Keratinocyte (primary cell): ENCODE measurements around the gene CDC25C. TPM values are rescaled to one million over a fixed set of nuclear protein-coding genes. Genes with fewer than 3 reads are reported as not detected.
A peak's percentile ranks its signal among the peaks of the same experiment; 100 is the strongest.

Experiments
- DNase-seq: peaks from one replicate; pipeline ENCODE4 v3.0.0-alpha.2; 2011; ENCODE audit warnings: low read depth, missing footprints, low spot score
- FAIRE-seq: peaks from 2 replicates; lab custom pipeline; 2011; peaks lifted over from hg19 to GRCh38; lab: Jason Lieb, UNC
- H2AFZ ChIP-seq: 2 replicates; pipeline ENCODE4 v1.6.0; 2012; ENCODE audit warnings: low read length, control low read depth, inconsistent platforms; ENCODE audit not compliant: control insufficient read depth
- H3K27ac ChIP-seq: 2 replicates; pipeline ENCODE4 v1.5.1; 2011; ENCODE audit warnings: low read length; ENCODE audit not compliant: control insufficient read depth, insufficient read depth
- H3K27me3 ChIP-seq: 3 replicates; pipeline ENCODE4 v1.6.0; 2011; ENCODE audit warnings: low read length; ENCODE audit not compliant: control insufficient read depth, insufficient read depth; ENCODE audit errors: extremely low read depth
- H3K36me3 ChIP-seq, 2 experiments: 2 replicates in 1 of 2; 3 replicates in 1 of 2; pipeline ENCODE4 v1.5.1; 2011; ENCODE audit warnings: low read length in 2 of 2, mild to moderate bottlenecking in 1 of 2; ENCODE audit not compliant: control insufficient read depth in 2 of 2, insufficient read depth in 2 of 2; ENCODE audit errors: extremely low read depth in 1 of 2
- H3K4me1 ChIP-seq: 3 replicates; pipeline ENCODE4 v1.5.1; 2011; ENCODE audit warnings: low read length; ENCODE audit not compliant: control insufficient read depth, insufficient read depth; ENCODE audit errors: extremely low read depth
- H3K4me2 ChIP-seq: 3 replicates; pipeline ENCODE4 v1.6.0; 2011; ENCODE audit warnings: low read depth, low read length; ENCODE audit not compliant: control insufficient read depth, insufficient read depth; ENCODE audit errors: extremely low read depth
- H3K4me3 ChIP-seq, 3 experiments: fragments of 200-600 bp in 1 of 3; sonication (generic) in 1 of 3; 2 replicates in 2 of 3; 3 replicates in 1 of 3; pipeline ENCODE4 v1.5.1; 2011 to 2016; ENCODE audit warnings: low read length in 3 of 3, mild to moderate bottlenecking in 3 of 3, control low read depth in 2 of 3, inconsistent platforms in 1 of 3, low read depth in 1 of 3, mixed read lengths in 1 of 3, mixed run types in 1 of 3, moderate library complexity in 1 of 3; ENCODE audit not compliant: control insufficient read depth in 2 of 3, insufficient read depth in 2 of 3; ENCODE audit errors: extremely low read depth in 1 of 3
- H3K79me2 ChIP-seq: 2 replicates; pipeline ENCODE4 v1.6.0; 2012; ENCODE audit warnings: low read length; ENCODE audit not compliant: control insufficient read depth, insufficient read depth
- H3K9ac ChIP-seq: 3 replicates; pipeline ENCODE4 v1.6.0; 2011; ENCODE audit warnings: low read length; ENCODE audit not compliant: control insufficient read depth, insufficient read depth; ENCODE audit errors: extremely low read depth
- H3K9me1 ChIP-seq: 3 replicates; pipeline ENCODE4 v1.6.0; 2011; ENCODE audit warnings: low read length; ENCODE audit not compliant: control insufficient read depth, insufficient read depth; ENCODE audit errors: extremely low read depth
- H3K9me3 ChIP-seq: 2 replicates; pipeline ENCODE4 v1.5.1; 2012; ENCODE audit warnings: low read depth, low read length; ENCODE audit not compliant: control insufficient read depth
- H4K20me1 ChIP-seq: 3 replicates; pipeline ENCODE4 v1.6.0; 2011; ENCODE audit warnings: low read length; ENCODE audit not compliant: control insufficient read depth, insufficient read depth; ENCODE audit errors: extremely low read depth
- CTCF ChIP-seq, 3 experiments: IDR thresholded peaks in 1 of 3; conservative IDR thresholded peaks in 1 of 3; optimal IDR thresholded peaks in 1 of 3; 2 replicates in 2 of 3; 3 replicates in 1 of 3; pipeline versions ENCODE3 to v1.5.1; 2011; ENCODE audit warnings: low read length in 3 of 3, mild to moderate bottlenecking in 3 of 3, moderate library complexity in 2 of 3, control low read depth in 1 of 3, inconsistent platforms in 1 of 3; ENCODE audit not compliant: insufficient read depth in 2 of 3; ENCODE audit errors: extremely low read depth in 1 of 3
- EZH2 ChIP-seq: IDR thresholded peaks from one replicate; pipeline ENCODE4 v1.6.1; 2012; ENCODE audit warnings: inconsistent platforms, mild to moderate bottlenecking, low read length, moderate library complexity
- dilution Hi-C: fragments of 300-500 bp; cut with MboI; formaldehyde crosslinking; loops from one replicate; pipeline ENCODE4 v1.7.0; 2020; ENCODE audit warnings: low sequenced_read_pairs; ENCODE audit not compliant: extremely low pct_ligation_motif_present
- polyA plus RNA-seq, 5 experiments: library from polyadenylated mRNA; depleted of rRNA in 3 of 5; stranded (reverse) in 3 of 5; stranded (forward) in 1 of 5; unstranded in 1 of 5; fragments of >200 nt; gene quantifications; 1 replicate in 1 of 5; 2 replicates in 3 of 5; 3 replicates in 1 of 5; pipeline versions ENCODE4 v1.2.1 to v1.2.3, GENCODE V29; 2011 to 2012; ENCODE audit warnings: missing spikeins in 2 of 5, low read depth in 1 of 5, low replicate concordance in 1 of 5

Gene CDC25C
- polyA plus RNA-seq, 1 donor (not counting 4 experiments of a cell fraction or from before 2014, with no cell fraction given) = 4.7 TPM

DNA sequence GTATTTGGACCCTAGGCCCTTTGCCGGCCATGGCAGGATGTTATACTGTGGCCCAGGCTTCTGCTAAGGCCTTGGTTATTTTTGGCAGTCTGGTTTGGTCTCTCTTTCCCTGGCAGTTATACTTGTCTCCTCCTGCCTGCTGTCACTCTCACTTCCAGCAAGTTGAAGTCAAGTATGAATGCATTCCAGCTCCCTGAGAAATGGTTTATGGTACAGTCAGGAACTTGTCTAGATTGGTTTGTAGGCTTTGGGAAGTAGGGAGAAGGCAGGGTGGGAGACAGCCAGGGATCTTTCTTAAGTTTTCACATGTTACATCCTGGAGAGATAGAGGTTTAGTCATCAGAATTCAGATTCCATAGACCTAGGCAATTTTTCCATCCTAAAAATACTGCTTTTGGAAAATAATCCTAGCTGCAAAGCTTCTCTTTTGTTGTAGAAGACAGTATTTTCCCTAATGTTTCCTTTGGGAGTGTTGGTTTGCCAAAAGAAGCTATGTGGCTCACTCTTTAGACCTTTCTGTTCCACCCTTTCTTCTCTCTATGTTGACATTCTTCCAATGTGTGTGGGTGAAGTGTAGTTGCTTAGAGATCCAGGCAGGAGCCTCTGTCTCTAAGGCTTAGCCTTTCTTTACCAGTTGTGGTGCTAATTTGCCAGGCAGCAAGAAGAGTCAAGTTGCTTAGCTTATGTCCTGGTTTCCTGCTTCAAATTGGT, 18.4 kb upstream of the CDC25C start:
- FAIRE-seq = peak; percentile 78
- no peak overlapping the region for H3K4me2 ChIP-seq

DNA sequence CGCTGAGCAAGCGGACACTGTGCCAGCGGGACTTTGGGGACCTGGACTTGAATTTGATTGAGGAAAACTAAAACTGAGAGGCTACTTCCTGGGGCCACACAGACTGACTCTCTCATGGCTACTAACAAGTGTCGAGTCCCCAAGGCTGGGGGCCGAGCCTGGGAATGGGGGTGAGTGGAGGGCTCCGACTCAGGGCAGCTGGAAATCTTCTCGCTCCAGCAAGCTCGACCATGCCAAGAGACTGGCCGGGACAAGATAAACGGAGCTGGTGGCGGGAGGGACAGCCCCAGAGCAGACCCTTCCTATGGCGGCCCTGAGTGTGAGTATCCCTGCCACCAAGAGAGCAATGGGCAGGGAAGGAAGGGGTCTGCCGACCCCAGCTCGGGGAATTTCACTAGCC, 15.3 kb upstream of the CDC25C start:
- dilution Hi-C loops = no loop called here
- H3K27me3 ChIP-seq = no peaks in the 10 kb centered on the region
- no peak overlapping the region for H3K4me2 ChIP-seq
- H3K9ac ChIP-seq = no peak overlapping the region
- TF ChIP-seq EZH2 (no peak), CTCF (optimal IDR thresholded peaks at IDR 0.05 in 1 of 3, IDR thresholded peaks at IDR 0.05 in 1 of 3, conservative IDR thresholded peaks at IDR 0.05 in 1 of 3; ENCODE audit: extremely low read depth in 1 of 3, insufficient read depth in 2 of 3, low read length in 3 of 3) (no peak)
- H2AFZ ChIP-seq = no peak overlapping the region
- H3K36me3 ChIP-seq = peaks cover 26 to 29% of the 10 kb centered on the region in 2 experiments
- H3K9me3 ChIP-seq = peaks cover under 1% of the 10 kb centered on the region
- H3K27ac ChIP-seq = no peak overlapping the region
- no peaks in the 10 kb centered on the region for H4K20me1 ChIP-seq
- DNase-seq (no peak), FAIRE-seq (no peak)
- H3K4me3 ChIP-seq = no peak overlapping the region
- H3K79me2 ChIP-seq = peaks cover under 1% of the 10 kb centered on the region
- no peaks in the 10 kb centered on the region for H3K9me1 ChIP-seq
- H3K4me1 ChIP-seq = peaks cover 20% of the 10 kb centered on the region

More for the DNA sequence above, 18.4 kb upstream of the CDC25C start:
- no peaks in the 10 kb centered on the region for H3K9me1 ChIP-seq
- peaks cover 4% of the 10 kb centered on the region for H3K9me3 ChIP-seq
- H3K27me3 ChIP-seq = no peaks in the 10 kb centered on the region
- no peak overlapping the region for H3K9ac ChIP-seq
- TF ChIP-seq CTCF (optimal IDR thresholded peaks at IDR 0.05 in 1 of 3, IDR thresholded peaks at IDR 0.05 in 1 of 3, conservative IDR thresholded peaks at IDR 0.05 in 1 of 3; ENCODE audit: extremely low read depth in 1 of 3, insufficient read depth in 2 of 3, low read length in 3 of 3) = no peak
- no peak for TF ChIP-seq EZH2
- H2AFZ ChIP-seq = no peak overlapping the region
- peaks cover 20 to 33% of the 10 kb centered on the region in 2 experiments for H3K36me3 ChIP-seq
- H3K4me3 ChIP-seq = no peak overlapping the region
- dilution Hi-C loops = no loop called here
- peaks cover 31% of the 10 kb centered on the region for H3K4me1 ChIP-seq
- H3K27ac ChIP-seq = no peak overlapping the region
- no peak for DNase-seq
- peaks cover 4% of the 10 kb centered on the region for H4K20me1 ChIP-seq
- H3K79me2 ChIP-seq = peaks cover 21% of the 10 kb centered on the region
